ENCODE measurements around the gene KRT38.

DNA sequence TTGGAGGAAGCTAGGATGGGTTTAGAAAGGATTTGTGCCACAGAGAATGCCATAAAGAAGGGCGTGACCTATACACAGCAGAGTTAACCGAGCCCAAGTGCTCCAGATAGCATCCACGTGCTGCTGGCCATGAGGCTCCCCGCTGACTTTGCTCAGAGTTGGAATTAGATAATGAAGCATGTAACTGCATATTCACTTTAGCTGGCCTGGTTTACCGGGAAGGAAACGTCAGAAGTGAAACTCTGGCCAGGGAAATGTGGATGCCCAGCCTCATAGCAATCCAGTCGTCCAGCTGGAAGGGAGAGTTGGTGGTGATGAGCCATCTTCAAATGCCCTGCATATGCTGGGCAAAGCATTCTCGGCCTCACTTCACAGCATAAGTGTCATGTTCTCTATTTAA, 34.1 kb upstream of the KRT38 start:
- TF ChIP-seq, protein P1, sequence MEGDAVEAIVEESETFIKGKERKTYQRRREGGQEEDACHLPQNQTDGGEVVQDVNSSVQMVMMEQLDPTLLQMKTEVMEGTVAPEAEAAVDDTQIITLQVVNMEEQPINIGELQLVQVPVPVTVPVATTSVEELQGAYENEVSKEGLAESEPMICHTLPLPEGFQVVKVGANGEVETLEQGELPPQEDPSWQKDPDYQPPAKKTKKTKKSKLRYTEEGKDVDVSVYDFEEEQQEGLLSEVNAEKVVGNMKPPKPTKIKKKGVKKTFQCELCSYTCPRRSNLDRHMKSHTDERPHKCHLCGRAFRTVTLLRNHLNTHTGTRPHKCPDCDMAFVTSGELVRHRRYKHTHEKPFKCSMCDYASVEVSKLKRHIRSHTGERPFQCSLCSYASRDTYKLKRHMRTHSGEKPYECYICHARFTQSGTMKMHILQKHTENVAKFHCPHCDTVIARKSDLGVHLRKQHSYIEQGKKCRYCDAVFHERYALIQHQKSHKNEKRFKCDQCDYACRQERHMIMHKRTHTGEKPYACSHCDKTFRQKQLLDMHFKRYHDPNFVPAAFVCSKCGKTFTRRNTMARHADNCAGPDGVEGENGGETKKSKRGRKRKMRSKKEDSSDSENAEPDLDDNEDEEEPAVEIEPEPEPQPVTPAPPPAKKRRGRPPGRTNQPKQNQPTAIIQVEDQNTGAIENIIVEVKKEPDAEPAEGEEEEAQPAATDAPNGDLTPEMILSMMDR (IDR thresholded peaks at IDR 0.05; ENCODE audit: insufficient read depth, low read depth, low read length) = no peak
- TF ChIP-seq EZH2 (IDR thresholded peaks at IDR 0.05; ENCODE audit: insufficient read depth, low read length) = no peak
